Measurements from ENCODE around the gene C16orf90. TPM values are rescaled to one million over a fixed set of nuclear protein-coding genes. Genes with fewer than 3 reads are reported as not detected.

C16orf90 gene
- total RNA-seq, 4 donors from 2014 or later = not detected

DNA sequence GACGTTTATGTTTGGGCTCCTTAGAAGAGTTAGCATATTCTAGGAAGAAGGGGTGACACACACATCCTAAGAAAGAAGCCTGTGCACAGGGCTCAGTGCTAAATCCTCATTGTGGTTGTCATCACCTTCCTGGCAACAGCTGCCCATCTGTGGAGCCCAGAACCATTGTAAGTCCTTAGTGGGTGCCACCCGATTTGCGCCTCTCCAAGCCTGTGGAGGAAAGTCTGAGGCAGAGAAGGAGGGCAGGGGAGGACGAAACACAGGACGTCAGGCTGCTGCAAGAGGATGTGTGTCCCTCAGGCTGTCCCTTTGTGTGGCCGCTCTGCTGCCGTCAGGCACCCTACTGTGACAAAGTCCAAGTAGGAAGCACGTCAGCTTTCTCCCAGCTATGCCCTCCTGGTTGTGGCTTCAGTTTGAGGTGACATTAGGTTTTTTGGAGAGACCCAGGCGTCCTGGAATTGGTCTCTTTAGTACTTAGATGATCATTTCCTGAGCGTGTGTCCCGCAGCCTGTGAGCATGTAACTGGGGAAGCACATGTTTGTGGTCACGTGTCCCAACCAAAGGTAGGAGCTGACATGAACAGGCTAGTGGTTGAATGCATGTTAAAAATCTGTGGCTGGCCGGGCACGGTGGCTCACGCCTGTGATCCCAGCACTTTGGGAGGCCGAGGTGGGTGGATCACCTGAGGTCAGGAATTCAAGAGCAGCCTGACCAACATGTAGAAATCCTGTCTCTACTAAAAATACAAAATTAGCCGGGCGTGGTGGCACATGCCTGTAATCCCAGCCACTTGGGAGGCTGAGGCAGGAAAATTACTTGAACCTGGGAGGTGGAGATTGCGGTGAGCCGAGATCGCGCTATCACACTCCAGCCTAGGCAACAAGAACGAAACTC is 16.2 kb upstream of the C16orf90 start:
- Histone ChIP-seq H3K4me1 (no peaks in the 10 kb centered on the region), H3K9me3 (no peaks in the 10 kb centered on the region), H3K4me3 (no peak overlapping the region), H3K27me3 (no peaks in the 10 kb centered on the region), H3K27ac (no peak overlapping the region), H3K36me3 (peaks cover 0 to 79% of the 10 kb centered on the region in 2 donors)
- in situ Hi-C loops (cut with MboI; ENCODE audit: low sequenced_read_pairs in 4 of 4) = loop anchor here in 1 of 4 donors (25.0 kb wide), 1 partner anchor 376 kb away; the partner anchor contains the start of gene CREBBP
- intact Hi-C loops (cut with DNase I; ENCODE audit: low total_unique reads) = no loop called here
- TF ChIP-seq, protein P1, sequence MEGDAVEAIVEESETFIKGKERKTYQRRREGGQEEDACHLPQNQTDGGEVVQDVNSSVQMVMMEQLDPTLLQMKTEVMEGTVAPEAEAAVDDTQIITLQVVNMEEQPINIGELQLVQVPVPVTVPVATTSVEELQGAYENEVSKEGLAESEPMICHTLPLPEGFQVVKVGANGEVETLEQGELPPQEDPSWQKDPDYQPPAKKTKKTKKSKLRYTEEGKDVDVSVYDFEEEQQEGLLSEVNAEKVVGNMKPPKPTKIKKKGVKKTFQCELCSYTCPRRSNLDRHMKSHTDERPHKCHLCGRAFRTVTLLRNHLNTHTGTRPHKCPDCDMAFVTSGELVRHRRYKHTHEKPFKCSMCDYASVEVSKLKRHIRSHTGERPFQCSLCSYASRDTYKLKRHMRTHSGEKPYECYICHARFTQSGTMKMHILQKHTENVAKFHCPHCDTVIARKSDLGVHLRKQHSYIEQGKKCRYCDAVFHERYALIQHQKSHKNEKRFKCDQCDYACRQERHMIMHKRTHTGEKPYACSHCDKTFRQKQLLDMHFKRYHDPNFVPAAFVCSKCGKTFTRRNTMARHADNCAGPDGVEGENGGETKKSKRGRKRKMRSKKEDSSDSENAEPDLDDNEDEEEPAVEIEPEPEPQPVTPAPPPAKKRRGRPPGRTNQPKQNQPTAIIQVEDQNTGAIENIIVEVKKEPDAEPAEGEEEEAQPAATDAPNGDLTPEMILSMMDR (IDR thresholded peaks at IDR 0.05 in 4 of 5, conservative IDR thresholded peaks at IDR 0.05 in 1 of 5) = no peak
- no peak for TF ChIP-seq POLR2A (IDR thresholded peaks at IDR 0.05)
- ATAC-seq (no peak), DNase-seq (no peak)

DNA sequence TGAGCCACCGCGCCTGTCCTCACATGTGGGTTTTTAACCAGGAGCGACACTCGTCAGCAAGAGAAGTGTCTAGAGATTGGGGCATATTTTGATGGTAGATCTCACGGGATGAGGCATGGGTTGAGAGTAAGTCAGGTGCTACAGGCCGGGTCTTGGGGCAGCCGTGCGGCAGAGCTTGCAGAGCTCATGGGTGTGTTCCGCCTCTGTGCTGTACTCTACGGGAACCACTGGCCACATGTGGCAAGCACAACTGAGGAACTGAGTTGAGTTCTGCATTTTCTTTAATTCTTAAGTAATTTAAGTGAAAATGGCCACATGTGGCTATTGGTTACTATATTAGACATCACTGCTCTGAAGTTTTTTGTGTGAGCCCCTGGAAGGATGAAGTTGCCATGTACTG is 15.1 kb upstream of the C16orf90 start:
- intact Hi-C loops (cut with DNase I; ENCODE audit: low total_unique reads) (no loop called here), in situ Hi-C loops (cut with MboI; ENCODE audit: low sequenced_read_pairs in 4 of 4) (loop anchor here in 1 of 4 donors (25.0 kb wide), 1 partner anchor 377 kb away; the partner anchor contains the start of gene CREBBP)
- Histone ChIP-seq H3K36me3 (peaks cover 0 to 79% of the 10 kb centered on the region in 2 donors), H3K27ac (no peak overlapping the region), H3K4me3 (no peak overlapping the region), H3K9me3 (no peaks in the 10 kb centered on the region), H3K27me3 (no peaks in the 10 kb centered on the region), H3K4me1 (no peaks in the 10 kb centered on the region)
- no peak for TF ChIP-seq POLR2A (IDR thresholded peaks at IDR 0.05)
- TF ChIP-seq, protein P1 (IDR thresholded peaks at IDR 0.05 in 4 of 5, conservative IDR thresholded peaks at IDR 0.05 in 1 of 5) = no peak
- DNase-seq (no peak), ATAC-seq (no peak)

DNA sequence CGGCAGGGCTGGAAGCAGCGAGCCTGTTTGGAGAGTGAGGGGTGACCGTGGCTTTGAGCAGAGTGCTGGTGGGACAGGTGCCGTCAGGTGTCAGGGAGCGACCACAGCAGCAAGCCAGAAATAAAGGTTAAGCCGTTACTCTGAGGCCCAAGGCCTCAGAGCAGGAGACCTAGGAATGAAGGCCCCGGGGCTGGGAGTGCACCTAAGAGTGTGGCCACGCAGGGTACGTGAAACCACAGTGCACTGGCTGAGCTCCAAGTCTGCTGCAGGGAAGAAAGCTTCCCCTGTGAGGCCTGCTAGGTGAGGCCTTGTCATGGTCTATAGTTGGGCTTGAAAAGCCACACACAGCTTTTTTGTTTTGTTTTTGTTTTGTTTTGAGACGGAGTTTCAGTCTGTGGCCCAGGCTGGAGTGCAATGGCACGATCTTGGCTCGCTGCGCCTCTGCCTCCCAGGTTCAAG is 14.2 kb upstream of the C16orf90 start:
- H3K27me3 ChIP-seq = no peaks in the 10 kb centered on the region
- intact Hi-C loops (cut with DNase I; ENCODE audit: low total_unique reads) = loop anchor here (10.0 kb wide), 2 partner anchors 325 to 355 kb away; partner anchors contain the start of gene OR1F1
- H3K36me3 ChIP-seq = peaks cover 0 to 73% of the 10 kb centered on the region in 2 donors
- ATAC-seq = no peak
- no peak overlapping the region for H3K4me3 ChIP-seq
- in situ Hi-C loops (cut with MboI; ENCODE audit: low sequenced_read_pairs in 4 of 4) = loop anchor here in 1 of 4 donors (25.0 kb wide), 1 partner anchor 378 kb away; the partner anchor contains the start of gene CREBBP
- TF ChIP-seq, protein P1 (IDR thresholded peaks at IDR 0.05 in 4 of 5, conservative IDR thresholded peaks at IDR 0.05 in 1 of 5) = no peak
- TF ChIP-seq POLR2A (IDR thresholded peaks at IDR 0.05) = no peak
- no peak for DNase-seq
- H3K4me1 ChIP-seq = no peaks in the 10 kb centered on the region
- H3K27ac ChIP-seq = no peak overlapping the region
- H3K9me3 ChIP-seq = no peaks in the 10 kb centered on the region

DNA sequence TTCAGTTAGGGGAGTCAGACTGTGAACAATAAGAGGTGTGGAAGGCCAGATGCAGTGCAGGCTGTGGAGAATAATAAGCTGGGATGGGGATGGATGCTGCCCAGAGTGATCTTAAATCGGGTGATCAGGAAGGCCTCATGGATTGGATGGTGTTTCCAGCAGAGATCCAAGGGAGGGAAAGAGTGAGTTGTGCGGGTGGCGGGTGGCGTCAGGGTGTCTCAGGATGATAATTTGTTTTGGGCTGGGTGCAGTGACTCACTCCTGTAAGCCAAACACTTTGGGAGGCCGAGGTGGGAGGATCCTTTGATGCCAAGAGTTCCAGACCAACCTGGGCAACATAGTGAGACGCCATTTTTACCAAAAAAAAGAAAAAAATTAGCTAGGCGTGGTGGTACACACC is 13.4 kb upstream of the C16orf90 start:
- intact Hi-C loops (cut with DNase I; ENCODE audit: low total_unique reads) = loop anchor here (10.0 kb wide), 2 partner anchors 324 to 354 kb away; partner anchors contain the start of gene OR1F1
- Histone ChIP-seq H3K27me3 (no peaks in the 10 kb centered on the region), H3K27ac (no peak overlapping the region), H3K36me3 (peaks cover 0 to 65% of the 10 kb centered on the region in 2 donors), H3K4me1 (no peaks in the 10 kb centered on the region), H3K9me3 (no peaks in the 10 kb centered on the region), H3K4me3 (no peak overlapping the region)
- in situ Hi-C loops (cut with MboI; ENCODE audit: low sequenced_read_pairs in 4 of 4) = loop anchor here in 1 of 4 donors (25.0 kb wide), 1 partner anchor 379 kb away; the partner anchor contains the start of gene CREBBP
- DNase-seq = no peak
- TF ChIP-seq, protein P1 (IDR thresholded peaks at IDR 0.05 in 4 of 5, conservative IDR thresholded peaks at IDR 0.05 in 1 of 5) = no peak
- no peak for TF ChIP-seq POLR2A (IDR thresholded peaks at IDR 0.05)
- no peak for ATAC-seq

Data from gastrocnemius medialis (tissue), 4 donors.